Activated naive CD4-positive, alpha-beta T cell treated with anti-CD3 and anti-CD28 coated beads, Interleukin-2, amount 50 U/mL, for 16 hours (primary cell): ENCODE data around the gene ANO1.

Source experiments
- DNase-seq: peaks from one replicate; pipeline ENCODE4 v3.0.0-alpha.2; 2020

The ANO1 gene

DNA sequence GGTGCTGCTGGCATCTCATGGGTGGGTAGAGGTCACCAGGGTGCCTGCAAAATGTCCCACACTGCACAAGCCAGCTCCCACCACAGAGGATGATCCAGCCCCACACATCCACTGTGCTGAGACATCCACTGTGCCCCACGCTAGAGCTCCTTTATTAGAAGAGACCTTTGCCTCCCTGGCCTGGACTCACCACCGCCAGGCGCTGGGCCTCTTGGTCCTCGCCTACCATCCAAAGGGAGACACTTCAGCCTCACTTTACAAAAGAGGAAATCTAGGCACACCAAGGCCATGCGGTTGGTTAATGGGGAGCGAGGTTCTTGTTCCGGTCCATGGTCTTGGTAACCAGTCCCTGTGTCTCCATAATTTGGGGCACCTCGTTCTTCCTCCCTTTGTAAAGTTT, 3.4 kb upstream of the ANO1 start:
- DNase-seq = no peak

DNA sequence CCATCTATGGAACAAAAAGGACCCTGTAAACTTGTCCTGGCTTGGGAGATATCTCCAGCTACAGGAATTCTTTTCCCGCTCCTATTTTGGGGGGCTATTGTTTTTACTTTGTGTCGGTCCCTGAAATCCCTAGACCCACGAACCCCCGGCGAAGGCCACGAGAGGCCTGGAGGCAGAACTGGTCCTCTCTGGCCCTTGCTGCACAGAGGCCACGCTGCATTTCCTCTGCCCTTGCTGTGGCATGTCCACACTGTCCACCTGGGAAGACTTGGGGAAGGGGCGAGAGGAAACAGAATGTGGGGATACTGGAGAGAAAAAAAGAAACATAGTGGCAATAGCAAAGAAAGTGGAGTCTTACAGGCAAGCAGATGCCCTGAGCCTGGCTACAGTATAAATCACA, 2.3 kb upstream of the ANO1 start:
- no peak for DNase-seq

DNA sequence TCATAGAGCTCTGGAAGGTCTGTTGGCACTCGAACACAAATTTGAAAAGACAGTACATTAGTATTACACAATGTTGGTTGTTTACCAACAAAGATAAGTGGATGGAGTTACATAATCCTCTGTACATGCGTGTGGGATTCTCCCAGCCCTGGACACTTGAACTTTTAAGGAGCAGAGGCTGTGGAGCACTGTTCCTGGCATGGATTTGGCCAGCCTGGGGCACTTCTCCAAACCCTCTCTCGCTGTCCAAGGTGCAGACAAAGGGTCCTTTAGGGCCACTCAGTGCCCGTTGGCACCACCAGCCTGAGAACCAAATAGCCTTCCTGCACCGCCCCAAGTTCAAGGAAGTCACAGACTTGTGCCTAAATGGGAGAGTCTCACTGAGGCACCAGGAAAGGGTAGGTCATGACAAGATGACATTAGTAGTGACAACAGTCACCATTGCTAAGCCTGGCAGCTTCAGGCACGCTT, 1.6 kb upstream of the ANO1 start:
- DNase-seq = no peak

DNA sequence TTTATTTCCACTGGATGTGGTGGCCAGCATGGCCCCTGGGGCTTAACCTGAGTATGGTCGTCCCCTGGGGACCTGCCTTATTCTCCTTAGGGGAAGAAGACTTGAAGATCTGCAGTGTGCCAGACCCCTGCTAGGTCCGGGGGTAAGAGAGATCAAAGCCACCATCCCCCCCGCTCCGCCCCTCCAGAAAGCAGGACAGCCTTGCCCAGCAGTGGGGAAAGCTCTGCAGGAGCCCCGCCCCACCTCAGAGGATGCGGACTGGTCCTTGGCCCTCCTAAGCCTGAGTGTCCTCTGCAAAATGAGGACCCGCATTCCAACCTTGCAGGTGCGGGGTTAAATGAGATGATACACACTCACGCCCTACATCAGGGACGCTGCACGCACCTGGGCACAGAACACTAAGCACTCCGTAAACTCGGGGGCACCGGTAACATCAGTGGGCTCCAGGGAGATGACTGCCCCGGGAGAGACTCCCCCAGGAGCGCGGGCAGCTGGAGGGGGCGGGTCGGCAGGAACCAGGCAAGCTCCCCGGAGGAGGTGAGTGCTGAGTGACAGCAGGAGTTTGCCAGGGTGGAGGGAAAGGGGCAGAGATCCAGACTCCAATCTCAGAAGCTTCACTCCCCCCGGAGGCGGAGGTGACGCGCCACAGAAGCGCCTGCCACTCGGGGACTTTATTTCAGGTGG, 564 bp upstream of the ANO1 start:
- no peak for DNase-seq

DNA sequence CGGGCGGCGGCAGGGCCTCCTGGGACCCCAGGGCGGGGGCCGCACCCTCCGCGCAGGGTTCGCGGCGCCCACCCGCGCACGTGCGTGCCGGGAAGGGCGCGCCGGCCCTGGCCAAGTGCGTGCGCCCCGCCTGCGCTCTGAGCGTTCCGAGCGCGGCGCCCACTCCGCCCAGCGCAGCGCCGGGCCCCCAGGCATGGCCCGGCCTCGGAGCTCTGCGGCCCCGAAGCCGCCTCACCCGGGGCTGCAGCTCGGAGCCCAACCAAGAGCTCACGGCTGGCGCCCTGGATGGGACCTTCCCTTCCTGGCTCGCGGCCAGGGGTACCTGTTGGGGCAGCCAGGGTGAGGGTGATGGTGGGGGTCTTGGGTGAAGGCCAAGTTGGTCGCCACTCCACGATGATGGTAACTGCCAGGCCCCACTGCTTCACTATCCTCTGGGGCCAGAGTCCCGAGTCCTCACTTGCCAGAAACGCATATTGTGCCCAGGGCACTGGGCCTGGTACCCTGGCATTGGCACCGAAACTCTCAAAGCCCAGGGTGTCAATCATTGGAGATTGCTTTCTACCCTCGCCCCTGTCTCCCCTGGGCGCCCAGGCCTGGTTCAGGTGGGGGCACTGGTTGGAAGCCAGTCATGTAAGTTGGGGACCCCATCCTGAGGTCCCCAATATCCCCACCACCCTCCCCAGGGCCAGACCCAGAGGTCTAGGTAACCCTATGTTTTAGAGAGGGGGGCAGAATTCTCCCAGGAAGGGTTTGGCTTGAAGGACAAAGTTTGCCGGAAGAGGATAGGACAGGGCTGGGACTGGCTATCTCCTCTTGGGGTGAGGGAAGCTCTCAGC, 882 bp downstream of the ANO1 start:
- DNase-seq = peak; percentile 8

DNA sequence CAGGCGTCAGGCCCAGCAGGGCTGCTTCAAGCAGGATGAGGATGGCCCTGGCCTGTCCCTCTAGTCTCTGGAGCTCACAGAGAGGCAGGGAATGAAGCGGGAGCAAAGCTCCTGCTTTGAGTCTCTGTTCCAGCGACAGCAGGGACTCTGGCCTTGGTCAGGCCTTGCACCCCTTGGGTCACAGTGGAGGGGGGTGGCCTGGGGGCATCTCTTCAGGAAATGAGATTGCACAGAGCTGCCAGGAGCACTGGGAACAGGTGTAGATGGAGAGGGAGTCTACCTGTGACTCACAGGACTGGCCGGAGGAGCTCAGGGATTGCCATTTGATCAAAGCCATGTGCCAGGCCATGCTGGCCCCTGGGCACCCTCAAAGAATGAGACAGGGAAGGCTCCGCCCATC, 1.6 kb downstream of the ANO1 start:
- DNase-seq = peak; percentile 1

DNA sequence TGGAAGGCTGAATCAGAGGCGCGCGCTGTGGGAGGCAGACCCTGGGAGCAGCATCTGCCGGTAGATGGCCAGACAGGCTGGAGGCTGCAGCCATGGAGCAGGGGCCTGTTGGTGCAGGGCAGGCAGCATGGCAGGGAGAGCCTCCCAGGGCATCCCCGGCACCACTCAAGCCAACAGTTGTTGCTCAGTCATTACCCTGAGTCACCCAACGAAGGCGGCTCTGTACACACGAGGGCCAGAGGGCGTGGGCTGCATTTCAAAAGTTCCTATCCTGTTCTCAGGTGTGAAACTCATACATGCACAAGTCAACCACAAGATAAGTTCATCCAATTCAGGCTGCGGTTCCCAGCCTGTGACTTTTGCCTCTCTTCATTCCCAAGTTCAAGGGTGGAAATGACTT, 2.6 kb downstream of the ANO1 start:
- DNase-seq = peak; percentile 5

DNA sequence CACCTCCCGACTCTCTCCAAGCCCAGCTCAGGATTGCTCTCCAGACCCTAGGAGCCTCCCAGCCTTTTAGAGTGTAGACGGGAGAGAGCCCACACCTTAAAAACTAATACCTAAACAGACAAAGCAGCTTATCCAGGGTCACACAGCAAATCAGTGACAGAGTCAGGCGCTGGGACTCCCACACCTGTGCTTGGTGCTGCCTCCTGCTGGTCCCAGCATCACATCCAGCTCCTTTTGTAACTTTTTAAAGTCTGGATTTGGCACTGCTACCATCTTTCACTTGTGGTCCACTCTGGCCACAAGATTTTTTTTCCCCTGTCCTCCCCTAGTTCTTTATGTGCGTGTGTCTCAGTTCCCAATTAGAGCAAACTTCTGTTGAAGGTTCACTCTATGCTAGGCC, 4.7 kb downstream of the ANO1 start:
- no peak for DNase-seq

DNA sequence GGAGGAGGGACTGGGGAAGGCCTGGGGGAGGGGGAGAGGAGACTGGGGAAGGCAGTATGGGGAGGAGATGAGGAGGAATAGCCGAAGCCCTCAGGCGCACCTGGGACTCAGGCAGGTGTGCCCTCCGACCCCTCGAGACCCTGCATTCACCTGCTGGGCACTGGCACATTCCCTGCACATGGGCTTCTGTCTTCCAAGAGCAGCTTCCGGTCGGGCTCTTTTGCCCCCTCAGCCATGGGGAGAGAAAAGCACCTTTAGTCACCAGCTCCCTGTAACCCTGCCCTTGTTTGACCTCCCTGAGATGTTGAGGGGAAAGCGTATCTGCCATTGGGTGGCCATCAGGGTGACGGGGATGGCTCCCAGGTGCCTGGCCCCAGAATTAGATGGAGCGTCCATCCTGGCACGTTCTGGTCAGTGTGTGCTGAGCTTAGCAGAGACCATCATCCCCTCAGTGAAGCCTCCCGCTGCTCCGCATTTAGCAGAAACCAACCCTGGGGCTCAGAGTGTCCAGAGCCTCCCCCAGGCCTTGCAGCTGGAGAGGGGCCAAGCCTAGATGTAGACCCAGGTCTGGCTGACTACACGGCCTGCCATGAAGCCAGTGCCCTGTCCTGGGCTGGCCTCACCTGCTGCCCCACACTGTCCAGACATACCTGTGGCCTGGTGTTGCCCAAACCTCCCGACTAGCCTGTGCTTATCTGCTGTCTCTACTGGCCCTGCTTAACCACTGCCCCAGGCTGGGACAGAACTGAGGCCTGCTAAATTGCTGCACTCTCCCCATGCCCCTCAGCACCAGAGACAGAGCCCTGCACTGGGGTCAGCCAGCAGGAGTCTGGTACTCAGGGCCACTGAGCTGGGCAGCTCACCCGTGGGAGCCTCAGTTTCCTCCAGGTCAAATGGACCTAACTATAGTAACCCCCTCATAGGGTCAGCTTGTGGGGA, 6.2 kb downstream of the ANO1 start:
- DNase-seq = no peak

DNA sequence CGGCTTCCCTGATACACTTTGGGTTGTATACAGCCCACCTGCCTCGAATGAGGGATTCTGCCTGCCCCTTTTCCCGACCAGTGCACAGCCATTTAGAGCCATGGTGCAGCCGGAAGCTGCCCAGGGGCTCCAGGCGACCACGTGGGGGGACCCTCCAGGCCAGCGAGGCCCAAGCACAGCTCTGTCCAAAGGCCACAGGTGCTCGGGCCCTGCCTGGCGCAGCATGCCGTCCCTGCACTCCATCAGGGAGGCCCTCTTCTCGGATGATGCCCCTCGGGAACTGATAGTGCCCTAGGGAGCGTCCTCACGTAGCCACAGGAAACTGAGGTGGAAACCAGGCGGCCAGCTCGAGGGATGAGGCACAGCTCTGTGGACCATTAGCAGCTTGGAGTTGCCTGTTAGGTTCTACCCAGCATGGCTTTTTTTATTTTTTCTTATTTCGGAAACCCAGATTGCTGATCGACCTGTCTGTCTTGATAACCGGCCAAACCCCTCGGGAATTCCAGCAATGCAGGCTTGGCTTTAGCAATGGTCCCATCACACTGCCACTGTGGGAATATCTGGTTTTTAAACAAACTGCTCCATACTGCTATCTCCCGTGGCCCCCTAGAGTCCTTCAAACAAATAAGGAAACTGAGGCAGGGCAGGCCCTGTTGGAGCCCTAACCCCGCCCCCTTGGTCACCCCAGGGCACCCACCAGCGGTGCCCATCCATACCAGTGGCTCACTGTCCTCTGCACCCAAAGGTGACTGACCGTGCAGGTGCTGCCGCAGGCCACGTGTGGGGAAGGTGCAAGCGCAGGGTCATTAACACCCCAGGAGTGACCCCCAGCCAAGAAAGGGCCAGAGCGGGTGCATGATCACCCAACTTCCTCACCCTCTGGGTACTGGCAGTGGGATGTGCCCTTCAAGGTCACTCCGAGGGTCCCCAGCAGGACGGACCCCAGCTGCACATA, 8.0 kb downstream of the ANO1 start:
- no peak for DNase-seq

DNA sequence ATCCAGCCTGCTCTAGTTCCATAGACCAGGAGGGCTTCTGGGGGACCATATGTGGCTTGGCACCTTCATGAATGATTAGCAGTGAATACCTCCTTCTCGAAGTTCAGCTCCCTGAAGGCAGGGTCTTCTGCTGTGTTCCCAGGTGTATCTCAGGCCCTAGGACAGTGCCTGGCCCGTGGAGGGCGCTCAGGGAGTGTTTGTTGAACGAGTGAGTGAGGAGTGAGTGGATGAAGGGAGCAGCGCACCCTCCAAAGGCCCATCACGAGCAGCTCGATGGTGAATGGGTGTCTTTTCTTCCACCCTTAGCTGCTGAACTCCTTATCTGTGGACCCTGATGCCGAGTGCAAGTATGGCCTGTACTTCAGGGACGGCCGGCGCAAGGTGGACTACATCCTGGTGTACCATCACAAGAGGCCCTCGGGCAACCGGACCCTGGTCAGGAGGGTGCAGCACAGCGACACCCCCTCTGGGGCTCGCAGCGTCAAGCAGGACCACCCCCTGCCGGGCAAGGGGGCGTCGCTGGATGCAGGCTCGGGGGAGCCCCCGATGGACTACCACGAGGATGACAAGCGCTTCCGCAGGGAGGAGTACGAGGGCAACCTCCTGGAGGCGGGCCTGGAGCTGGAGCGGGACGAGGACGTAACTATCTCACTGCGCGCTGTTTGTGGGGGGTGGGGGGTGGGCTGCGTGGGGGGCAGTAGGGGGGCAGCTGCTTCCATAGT, 9.5 kb downstream of the ANO1 start:
- DNase-seq = no peak

DNA sequence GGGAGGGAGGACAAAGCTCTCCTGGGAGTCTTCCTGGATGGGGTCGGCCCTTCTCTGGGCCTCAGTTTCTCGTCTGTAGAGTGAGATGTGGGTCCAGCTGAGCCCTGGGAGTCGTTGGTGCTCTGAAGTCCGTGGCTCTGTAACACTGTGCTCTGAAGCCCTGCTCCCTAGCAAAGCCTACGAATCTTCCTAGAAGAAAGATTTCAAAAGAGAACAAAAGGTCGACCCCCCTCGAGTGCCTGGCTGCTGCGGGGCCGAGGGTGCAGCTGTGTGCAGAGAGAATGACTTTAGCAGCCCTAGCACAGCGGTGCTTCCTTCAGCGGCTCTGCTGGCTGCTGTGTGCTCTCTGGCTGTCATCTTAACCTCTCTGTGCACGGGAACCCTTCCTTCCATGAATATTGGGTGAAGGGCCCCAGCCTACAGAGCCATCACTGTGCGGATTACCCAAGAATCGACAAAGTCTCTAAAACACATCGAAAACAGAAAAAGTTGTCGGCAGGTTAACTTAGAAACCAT, 10.7 kb downstream of the ANO1 start:
- no peak for DNase-seq

DNA sequence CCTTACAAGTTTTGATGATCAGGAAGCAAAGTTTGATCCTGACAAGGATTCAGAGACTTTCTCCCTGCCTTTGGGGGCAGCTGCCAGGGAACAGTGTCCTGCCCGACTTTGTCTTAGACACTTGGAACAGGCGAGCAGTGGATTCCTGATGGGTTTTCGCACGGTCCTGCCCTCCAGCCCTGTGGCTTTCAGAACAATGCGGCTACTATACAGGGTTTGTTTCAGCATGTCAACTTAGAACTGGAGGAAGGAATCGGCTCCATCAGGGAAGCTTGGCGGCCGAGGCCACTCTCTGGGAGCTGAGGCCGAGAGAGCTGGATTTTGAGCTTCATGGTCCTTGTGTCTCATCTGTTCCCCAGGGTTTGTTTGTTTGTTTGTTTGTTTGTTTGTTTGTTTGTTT, 11.5 kb downstream of the ANO1 start:
- DNase-seq = no peak

DNA sequence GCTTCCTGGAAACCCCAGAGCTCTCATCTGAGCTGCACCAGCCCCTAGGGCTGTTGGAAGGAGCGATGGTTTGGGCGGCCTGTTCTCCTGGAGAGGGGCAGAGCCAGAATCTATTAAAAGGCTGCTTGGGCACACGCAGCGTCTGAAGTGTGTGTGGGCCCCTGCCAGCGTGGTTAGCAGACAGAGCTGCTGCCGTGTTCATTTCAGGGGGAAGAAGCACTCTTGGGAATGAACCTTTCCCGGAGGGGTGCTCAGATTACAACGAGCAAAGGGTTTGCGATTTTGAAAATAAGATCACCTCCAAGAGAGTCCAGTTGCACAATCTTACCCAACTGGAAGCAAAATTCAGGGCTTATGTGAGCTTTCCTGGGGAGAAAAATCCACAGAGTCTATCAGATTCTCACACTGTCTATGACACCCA, 12.9 kb downstream of the ANO1 start:
- DNase-seq = no peak

DNA sequence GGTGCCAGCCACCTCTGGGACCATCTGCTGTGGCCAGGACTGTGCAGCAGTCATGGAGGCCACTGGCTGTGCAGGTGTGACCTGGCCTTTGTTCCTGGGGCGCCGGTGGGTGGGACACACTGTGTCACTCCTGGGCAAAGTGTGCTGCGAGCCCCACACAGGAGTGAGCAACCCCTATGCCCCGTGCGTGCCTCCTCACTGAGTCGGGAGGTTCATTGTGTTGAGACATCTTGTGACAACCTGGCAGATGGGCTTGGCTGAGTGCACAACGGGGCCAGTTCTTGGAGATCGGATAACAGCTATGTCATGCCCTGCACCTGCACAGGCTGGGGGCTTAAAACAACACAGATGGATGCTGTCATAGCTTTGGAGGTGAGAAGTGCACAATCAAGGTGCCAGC, 13.5 kb downstream of the ANO1 start:
- DNase-seq = no peak

DNA sequence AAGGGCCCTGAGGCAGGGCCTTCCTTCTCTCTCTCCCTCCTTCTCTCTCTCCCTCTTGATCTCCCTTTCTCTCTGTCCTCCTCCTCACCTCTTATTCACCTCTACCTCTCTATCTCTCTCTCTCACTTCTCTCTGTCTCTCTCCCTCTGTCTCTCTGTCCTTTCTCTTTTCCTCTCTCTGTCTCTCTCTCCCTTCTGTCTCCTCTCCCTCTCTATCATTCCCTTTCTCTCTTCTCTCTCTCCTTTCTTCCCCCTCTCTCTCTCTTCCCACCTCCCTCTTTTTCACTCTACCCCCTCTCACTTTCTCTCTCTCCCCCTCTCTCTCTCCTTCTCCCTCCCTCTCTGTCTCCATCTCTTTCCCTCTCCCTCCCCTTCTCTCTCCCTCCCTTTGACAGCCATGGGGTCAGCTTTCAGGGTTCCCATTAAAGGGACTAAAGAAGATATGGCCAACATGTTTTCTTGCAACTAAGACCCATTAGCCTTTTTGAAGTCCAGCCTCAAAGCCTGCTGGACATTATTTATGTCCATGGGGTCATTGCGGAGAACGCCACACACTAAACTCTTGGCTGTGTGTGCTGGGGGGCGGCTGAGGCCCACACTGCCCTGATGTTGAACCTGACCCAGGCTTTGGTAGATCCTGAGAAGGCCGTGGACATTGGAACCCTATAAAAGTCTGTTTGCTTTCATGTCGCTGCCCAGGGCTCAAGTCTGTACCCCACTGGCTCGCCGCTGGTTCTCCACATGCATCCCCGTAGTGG, 15.0 kb downstream of the ANO1 start:
- DNase-seq = no peak

DNA sequence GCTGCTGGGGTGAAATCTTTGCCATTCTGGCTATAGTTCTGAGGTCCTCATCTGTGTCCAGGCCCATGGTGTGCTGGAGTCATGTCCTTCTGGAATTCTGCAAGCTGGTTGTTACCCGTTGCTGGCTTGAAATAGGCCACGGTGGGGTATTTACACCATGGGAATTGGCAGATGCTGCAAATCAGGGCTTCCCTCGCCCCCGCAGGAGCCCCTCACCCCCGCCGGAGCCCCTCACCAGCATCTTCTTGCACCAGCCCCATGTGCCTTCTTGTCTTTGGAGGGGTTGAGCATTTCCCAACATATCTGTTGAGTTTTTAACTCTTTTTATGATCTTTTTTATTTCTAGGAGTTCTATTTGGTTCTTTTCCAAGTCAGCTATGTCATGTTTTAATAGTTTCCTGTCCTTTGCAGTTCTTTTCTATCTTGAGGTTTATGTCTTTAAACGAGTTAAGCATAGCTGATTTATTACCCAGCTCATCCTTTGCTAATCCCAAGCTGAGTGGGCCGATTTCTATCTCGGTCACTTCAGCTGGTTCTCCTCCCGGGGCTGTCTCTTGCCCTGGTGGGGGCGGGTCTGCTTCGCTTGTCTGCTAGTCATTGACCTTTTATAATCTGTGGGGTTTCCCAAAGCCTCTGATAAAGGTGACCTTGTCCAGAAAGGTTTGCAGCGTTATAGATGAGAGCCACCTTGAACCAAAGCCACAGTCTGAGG, 17.6 kb downstream of the ANO1 start:
- DNase-seq = no peak

DNA sequence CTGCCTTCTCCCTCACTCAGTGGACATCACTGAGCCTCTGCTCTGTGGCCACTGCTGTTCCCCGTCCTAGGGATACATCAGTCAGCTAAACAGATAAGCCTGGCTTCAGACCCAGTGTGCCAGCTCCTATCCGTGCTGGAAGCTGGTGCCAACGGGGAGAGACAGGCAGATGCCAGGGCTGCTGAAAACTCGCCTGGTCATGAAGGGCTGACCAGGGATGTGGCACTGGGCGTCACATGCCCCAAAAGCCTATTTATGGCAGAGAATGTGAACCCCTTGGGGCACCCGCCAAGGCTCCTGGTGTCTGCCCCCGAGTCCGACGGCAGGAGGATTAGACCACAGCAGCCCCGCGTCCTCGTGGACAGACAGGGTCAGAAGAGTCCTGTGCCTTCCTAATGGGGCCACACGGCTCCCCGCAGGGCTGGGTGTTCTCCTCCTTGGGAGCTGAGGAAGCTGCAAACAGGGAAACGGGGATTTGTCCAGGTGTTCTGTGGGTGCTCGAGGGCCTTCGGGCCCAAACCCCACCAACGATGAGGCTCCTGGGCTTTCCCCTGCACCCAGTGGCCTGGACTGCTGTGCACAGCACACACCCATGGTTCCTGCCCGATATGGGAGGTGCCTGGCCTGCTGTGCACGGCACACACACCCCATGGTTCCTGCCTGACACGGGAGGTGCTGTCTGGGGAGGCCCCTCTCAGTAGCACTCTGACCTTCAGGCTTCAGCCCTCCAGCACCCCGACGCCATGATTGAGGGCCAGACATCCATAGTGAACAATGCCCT, 19.9 kb downstream of the ANO1 start:
- no peak for DNase-seq

DNA sequence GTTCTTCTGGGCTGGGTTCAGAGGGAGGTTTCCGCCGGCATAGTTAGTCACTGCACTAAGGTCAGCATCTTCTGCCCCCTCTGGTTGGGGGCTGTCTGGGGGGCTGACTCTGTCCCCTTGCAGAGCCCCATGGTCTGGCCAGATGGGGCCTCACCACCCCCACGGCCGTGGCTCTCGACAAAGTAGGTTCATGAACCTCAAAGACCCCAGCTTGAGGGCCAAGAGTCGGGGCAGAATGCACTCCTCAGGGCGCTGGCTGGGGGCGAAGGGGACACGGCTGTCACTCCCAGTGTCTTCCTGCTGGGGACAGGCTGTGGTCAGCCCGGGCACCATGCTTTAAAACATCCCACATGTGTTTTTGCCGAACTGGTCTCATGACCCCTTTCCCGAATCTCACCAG, 20.8 kb downstream of the ANO1 start:
- DNase-seq = no peak
